ENCODE results near the gene PRTG.
"Not testable (repeated sequence)": the region's sequence is repeated elsewhere in the genome, so short reads cannot be mapped to it uniquely, and the experiment has no call there.

PRTG gene

DNA sequence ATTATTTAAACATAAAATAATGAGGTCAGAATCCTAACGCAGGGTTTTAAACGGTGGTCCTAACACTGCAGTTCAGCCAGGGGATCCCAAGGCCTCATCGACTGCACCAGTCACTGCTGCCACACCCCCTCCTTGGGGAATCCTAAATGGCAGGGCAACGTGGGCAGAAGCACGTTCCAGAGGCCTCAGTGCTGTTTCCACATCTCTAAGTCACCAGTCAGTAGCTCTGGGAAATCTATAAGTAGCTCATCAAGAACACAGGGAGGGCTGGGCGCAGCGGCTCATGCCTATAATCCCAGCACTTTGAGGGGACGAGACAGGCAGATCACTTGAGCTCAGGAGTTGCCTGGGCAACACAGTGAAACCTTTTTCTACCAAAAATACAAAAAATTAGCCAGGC, 47.5 kb downstream of the PRTG start:
- no peak for DNase-seq (ENCODE audit: low spot score)

DNA sequence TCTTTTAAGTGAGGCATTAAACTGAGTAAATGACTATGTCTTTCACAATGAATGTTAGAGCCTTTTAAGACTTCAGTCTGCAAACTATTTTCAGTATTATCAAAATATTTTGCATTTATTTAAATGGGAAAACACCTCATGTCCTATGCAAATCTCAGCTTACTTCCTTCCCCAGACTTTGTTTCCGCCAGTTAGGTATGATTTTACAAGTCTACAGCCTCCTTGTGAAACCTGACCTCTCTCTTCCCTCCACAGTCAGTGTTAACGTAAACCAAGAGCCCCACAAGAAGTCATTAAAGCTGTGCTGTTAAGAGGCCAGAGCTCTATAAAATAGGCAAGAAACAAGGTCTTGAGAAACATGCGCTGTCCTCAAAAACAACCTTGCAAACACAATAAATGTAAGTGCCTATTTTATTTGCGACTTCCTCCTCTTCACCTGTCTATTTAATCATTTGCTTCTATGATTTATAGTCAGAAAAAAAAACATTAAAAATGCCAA, 48.3 kb downstream of the PRTG start:
- DNase-seq (ENCODE audit: low spot score): no peak

DNA sequence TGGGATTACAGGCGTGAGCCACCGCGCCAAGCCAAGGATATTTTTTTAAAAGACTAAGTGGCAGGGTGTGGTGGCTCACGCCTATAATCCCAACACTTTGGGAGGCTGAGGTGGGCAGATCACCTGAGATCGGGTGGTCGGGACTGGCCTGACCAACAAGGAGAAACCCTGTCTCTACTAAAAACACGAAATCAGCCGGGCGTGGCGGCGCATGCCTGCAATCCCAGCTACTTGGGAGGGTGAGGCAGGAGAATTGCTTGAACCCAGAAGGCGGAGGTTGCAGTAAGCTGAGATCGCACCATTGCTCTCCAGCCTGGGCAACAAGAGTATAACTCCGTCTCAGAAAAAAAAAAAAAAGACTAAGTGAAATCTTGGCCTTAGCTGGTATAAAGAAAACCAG, 49.8 kb downstream of the PRTG start:
- DNase-seq (ENCODE audit: low spot score): not testable (repeated sequence)

DNA sequence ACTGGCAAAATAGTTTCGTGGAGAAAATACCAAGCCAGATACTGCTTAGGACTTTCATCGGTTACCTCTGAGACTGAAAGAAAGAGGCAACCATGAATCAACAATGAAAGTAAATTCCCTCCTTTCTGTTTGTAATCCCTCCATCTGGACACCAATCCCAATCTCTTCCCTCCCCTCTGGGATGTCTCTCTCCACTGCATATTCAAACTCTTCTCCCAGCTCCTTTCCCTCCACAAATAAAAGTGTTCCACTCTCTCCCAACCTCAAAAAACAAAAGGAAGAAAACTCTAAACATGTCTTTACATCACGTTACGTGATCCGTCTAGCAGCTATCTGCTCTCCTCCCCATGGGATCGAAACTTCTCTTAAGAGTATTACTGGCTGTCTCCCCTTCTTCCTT, 55.2 kb downstream of the PRTG start:
- DNase-seq (ENCODE audit: low spot score): no peak

DNA sequence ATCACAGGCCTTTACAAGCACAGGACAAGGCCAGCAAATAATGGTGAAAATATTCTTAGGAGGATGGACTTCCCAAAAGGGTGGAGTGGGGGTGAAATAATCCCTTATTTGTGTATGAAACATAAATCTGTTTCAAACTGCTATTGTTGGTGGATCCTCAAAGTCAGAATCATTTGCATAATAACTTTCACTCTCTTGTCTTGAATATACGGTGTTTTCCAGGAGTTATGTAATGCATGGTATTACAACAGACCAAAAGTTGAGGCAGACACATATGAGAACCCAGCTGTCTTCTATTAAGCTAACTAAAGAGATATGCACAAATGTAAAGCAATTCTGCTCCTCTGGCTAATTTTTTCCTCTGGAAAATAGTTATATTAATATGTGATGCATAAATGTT, 57.7 kb downstream of the PRTG start:
- DNase-seq (ENCODE audit: low spot score): no peak

DNA sequence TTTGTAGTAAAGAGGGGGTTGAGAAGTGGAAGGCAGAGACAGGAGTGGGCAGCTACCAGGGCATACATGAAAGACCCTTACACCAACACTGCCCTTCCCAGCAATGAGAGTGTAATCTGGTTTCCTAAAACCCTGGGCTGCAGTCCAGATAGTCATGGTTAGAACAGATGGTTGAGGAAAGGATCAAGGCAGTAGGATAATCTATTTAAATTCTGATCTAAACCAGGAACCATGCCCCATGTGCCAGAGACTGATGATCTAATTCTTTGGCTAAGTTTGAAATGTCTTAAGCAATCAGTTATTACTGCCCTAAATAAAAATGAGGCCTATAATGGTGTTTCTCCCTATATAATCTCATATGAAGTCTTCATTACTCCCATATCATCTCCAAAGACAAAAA, 59.6 kb downstream of the PRTG start:
- DNase-seq (ENCODE audit: low spot score): no peak

DNA sequence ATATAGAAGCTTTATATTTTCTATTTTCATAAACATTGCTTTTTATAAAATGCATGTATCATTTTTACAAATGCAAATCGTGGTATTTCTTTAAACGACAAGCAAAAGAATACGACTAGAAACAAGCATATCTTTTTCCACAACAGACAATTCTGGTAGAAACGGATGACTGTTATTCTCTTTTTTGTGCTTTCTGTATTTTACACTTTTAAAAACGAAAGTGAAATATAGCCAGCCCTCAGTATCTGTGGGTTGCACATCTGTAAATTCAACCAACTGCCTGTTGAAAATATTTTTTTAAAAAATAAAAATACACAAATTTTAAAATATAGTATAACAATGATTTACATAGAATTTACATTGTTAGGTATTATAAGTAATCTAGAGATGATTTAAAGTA, 61.3 kb downstream of the PRTG start:
- DNase-seq (ENCODE audit: low spot score): no peak

DNA sequence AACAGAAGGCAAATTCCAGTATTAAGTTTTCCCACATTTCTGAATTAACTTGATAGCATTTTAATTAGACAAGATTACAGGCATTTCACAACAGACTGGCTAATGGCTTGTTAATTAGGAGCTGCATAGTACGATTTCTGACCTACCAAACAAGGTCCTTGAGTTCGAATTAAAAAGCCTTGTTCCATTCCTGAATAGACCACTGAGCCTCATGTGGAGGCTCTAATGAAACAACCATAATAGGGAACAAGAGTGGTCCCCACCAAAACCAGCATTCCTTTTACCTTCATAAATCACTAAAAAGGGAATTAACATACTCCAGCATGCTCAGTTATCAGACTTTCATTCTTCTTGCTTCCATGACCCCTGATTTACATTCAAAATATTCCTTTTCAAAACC, 66.4 kb downstream of the PRTG start:
- no peak for DNase-seq (ENCODE audit: low spot score)

DNA sequence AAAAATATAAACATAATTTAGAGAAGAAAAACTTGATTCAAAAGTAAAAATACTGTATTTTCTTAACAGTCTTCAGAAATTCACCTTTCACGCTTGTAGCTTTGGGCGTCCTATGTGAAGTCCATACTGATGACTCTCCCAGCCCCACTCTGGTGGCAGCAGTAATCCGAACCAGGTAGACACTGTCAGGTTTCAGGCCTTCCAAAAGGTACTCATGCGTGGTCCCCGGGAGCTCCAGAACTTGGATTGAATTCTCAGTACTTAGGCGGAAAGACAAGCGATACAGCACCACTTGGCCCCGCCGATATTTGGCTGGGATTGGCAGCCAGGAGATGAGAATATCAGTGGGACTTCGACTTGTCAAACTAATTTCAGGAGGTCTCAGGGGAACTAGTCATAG, 69.7 kb downstream of the PRTG start:
- DNase-seq (ENCODE audit: low spot score): no peak

DNA sequence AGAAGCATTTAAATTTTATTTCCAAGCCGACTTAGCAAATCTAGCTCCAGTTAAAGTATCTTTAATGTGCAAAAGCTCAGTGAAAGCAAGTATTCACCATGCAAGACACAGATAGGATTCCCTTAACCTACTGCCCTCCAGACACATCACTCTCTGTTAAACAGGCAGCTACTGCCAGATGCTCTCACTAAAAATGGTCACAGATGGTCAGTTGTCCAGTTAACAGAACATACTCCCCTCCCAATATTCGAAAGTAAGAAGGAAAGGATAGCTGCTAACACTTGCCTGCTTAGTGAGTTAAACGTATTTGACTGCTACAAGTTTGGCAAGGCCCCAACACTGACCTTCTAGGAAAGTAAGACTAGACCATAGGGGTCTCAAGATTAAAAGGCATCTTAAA, 73.7 kb downstream of the PRTG start:
- DNase-seq (ENCODE audit: low spot score): no peak

DNA sequence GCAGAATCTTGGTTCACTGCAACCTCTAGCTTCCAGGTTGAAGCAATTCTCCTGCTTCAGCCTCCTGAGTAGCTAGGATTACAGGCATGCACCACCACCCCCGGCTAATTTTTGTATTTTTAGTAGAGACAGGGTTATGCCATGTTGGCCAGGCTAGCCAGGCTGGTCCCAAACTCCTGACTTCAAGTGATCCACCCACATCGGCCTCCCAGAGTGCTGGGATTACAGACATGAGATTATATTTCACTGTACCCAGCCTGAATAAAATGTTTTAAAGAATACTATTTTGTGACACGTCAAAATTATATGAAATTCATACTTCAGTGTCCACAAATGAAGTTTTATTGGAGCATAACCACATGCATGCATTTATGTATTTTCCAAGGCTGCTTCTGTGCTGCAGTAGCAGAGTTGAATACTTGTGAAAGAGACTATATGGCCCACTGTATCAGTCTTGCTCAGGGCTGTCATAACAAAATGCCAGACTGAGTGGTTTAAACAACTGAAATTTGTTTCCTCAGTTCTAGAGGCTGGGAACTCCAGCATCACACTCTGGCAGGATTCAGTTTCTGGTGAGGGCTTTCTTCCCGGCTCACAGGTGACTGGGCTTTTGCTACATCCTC, 77.2 kb downstream of the PRTG start:
- DNase-seq (ENCODE audit: low spot score): no peak

DNA sequence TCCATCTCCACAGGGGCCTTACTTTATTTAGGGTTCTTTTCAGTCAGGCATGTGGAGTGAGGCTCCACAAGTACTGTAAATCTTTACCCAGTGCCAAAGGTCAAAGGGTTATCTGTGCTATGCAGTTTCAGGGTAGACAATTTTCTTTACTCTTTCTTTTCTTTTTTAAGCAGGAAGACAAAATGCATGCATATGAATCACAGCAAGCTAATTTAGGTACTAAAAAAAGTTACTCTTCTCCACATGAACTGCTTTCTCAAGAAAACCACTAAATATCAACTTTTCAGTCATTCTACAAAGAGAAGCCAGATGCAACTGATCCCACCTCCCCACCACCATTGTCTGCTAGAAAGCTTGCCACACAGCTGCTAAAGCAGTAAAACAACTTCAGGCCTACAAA, 81.5 kb downstream of the PRTG start:
- no peak for DNase-seq (ENCODE audit: low spot score)

DNA sequence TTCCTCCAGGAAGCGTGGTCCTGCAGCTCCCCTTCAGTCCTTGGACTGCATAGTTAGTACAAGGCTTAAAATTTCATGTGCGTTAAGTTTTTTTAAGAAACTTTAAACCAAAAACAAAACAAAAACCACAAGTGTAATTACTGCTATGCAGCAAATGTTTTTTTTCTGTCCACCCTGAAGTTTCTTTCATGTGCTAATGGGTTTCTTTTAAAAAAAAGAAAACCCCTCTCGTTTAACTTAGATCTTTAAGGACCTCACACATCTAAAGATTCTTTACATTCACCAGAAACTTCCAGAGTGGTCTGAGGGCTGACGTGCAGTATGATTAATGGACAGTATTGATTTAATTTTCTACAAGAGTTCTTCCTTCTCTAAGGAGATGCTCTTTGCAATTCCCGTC, 82.8 kb downstream of the PRTG start:
- DNase-seq (ENCODE audit: low spot score): no peak

DNA sequence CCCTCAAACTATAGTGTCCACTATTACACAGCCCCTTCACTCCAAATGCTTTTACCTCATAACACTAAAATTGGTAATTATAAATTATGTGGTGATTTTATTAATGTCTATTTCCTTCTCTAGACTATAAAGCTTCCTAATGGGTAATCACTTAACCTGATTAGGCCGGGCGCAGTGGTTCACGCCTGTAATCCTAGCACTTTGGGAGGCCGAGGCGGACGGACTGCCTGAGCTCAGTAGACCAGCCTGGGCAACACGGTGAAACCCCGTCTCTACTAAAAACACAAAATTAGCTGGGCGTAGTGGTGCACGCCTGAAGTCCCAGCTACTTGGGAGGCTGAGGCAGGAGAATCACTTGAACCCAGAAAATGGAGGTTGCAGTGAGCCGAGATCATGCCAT, 83.5 kb downstream of the PRTG start:
- no peak for DNase-seq (ENCODE audit: low spot score)

DNA sequence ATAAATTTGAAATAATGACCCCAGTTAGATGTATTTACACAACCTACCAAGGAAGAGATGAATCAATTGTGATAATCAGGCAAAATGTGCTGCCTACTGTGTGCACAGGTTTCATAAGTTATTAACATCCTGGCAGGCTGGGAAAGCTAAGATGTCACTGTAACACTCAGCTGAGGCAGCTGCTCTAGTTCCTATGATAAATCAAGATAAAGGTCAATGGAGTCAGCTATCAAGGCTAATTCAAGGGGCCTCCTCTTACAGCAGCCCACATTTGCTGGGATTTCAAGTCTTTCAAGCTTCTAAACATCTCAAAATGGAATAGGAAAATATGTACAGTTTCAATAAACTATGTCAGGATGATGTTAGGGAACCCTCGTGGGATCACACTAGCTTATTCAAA, 84.1 kb downstream of the PRTG start:
- no peak for DNase-seq (ENCODE audit: low spot score)

DNA sequence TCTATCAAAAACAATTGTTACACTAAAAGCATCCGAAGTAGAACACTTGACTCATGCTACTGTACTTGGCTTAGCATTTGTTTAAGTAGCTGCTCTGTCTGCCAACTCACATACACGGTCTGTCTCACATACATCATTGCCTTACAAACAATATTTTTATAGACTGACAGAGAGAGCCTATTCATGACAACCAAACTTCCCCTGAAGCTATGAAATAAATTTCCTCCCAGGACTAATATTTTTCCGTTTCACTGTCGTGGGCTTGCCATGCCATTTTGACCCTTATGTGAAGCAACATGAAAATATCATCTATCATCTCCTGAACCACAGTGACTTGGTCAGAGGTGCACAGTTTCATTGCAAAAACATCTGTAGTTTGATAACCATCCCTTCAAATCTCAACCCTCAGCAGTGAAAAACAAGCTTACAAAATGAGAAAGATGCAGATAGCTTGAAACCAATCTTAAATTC, 88.4 kb downstream of the PRTG start:
- no peak for DNase-seq (ENCODE audit: low spot score)

DNA sequence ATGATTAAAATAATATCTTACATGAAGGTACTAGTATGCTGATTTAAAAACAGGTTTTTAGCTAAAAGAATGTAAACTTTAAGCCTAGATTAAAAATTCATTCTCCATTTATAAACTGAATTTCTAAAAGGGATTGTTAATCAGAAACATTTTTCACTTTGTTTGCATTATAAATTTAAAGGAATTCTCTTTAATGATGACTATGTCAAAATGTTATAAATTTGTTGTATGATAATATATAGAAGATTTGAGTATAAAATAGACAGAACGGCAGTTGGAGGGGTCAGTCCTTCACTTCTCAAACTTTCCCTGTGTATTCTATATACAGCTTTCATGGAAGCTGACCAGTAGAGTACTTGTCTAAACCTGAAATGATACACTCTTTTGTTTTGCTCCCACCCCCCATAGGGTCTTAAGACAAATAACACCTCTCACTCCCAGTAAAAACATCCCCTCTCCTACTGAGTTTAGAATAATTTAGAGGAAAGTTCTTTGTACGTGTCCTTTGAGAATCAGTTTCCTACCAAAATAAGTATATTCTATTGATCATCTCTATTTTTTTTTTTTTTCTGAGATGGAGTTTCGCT, 90.0 kb downstream of the PRTG start:
- no peak for DNase-seq (ENCODE audit: low spot score)

DNA sequence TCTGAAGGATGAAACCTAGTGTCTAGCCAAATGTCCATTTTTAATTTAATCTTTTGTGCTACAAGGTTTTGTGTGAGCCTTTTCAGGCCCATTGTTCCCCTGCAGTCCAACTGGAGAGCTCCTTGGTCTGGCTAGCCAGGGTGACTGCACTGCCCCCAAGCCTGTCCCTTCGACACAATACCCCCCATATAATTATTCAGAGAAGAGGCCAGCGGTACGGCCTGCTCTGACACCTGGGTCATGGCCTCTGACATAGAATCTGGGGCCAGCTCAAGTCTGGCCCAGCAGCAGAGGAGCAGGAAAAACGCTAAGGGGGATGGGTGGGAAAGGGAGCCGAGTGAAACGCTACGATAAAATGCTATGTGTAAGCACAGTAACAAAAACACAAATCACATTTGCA, 90.6 kb downstream of the PRTG start:
- DNase-seq (ENCODE audit: low spot score): no peak

DNA sequence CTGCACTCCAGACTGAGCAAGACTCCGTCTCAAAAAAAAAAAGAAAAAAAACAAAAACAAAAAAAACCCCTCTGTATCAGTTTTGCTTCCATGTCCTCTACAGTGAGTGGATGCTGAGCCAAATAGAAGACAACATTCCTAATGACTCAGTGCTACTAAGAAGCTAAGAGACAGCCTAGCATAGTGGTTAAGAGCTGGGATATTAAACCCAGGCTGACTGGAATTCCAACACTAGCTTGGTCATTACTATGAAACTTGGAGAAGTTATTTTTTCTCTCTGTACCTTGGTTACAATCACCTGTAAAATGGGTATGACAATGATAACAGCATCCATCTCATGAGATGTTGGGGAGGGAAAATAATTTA, 93.9 kb downstream of the PRTG start:
- peak; percentile 30 for DNase-seq (ENCODE audit: low spot score)

DNA sequence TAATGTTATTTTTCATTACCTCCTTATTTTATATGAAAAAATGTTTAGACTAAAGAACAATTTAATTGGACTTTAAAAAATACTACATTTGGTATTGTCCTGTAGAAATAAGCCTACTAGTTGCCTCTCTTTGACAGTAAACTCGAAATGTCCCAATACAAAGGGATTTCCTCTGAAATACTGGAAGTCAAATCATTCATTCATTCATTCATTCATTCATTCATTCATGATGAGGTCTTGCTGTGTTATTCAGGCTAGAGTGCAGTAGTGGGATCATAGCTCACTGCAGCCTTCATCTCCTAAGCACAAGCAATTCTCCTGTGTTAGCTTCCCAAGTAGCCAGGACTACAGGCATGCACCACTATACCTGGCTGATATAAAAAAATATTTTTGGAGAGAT, 104.2 kb downstream of the PRTG start:
- DNase-seq (ENCODE audit: low spot score): no peak

DNA sequence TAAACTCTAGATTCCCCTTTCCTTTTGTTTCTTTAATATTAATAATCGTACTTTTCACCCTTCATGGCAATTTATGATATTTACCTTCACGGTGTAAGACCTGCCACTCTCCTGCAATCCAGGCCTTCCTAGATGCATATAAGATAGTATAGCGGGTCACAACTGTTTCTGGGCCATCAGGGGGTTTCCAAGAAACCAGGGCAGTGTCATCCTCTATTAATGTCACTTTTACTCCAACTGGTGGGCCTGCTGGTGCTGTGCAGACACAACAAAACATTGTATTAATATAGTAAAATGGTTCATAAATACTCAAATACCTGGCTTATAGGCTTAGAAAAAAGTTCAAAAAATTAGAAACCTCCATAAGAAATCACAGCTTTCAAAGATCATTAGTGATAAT, 105.9 kb downstream of the PRTG start:
- no peak for DNase-seq (ENCODE audit: low spot score)

DNA sequence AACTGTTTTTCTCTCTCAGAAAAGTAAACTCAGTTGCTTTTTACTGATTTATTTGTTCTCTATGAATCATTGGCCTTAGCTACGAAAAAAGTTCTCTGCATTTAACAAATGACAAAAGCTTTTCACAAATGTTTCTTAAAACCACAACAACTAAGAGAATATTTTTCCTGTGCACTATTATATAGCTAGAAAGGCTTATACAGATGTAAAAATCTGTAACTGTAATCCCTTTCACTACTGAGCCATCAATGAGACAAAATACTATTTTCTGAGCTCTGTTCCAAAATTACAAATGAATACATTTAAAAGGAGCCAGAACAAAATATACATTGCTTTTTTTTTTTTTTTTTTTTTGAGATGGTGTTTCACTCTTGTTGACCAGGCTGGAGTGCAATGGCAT, 109.2 kb downstream of the PRTG start:
- no peak for DNase-seq (ENCODE audit: low spot score)

DNA sequence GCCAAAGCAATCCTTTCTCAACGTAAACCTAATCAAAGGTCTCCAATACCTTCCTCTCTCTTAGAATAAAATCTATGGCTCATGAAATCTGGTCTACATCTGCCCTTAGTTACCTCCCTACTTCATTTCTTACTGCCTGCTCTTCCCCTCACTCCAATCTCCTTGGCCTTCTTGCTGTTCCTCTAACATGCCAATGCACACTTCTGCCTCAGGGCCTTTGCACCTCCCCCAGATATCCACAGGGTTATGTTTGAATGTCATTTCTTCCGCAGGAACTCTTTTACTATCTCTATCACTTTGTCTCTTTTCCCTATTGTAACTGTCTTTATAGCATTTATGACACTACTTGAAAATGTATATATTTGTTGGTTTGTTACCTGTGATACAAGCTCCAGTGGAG, 110.5 kb downstream of the PRTG start:
- no peak for DNase-seq (ENCODE audit: low spot score)

DNA sequence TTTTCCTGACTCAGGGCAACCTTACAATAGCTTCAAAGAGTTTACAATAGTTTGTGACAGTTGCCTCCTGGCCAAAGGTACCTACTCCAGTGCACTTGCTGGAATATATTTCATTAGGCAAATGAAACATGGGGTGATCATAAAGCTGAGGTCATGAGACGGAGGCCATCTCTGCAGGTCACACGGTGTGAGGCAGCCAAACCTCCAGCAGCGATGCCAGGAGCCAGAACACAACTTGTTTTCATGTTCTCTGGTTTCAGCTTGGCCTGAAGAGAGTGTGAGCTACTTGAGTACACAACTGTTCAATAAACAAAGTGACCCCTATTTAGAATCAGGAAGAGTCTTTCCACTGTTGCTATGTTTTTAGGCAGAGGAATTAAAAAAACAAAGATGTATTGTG, 112.1 kb downstream of the PRTG start:
- DNase-seq (ENCODE audit: low spot score): no peak

All from RKO (cell line).